HG02870 (cell line): ENCODE results near the gene SNTG2.

ENCODE experiments used
- ATAC-seq: cut with Tn5 transposase; IDR thresholded peaks from one replicate; pipeline ENCODE4 v1.9.1; 2021; ENCODE audit warnings: mild to moderate bottlenecking, moderate library complexity; ENCODE audit not compliant: unreplicated experiment

The SNTG2 gene

DNA sequence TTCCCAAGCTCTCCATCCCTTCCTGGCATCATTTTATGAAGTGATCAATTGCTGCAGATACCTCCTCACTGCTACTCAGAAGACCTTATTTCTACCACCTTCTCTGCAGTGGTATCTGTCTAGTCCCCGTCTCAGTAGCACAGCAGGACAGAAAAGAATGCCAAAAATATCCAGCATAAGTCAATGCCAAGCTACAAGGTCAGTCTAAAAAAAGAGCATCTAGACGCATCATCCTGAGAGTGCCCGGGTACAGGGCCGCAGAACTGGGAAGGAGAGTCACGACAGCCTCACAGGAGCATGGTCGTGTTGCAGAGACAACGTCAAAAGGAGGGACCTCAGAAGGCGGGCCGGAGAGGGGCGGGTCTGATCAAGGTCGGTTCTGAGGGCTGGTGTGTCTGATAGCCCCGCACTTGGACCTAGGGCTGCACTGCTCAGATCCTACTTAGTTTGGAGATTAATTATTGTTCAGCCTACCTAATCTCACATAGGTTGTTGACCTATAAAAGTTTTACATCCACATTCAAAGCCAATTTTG is 24.3 kb upstream of the SNTG2 start:
- no peak for ATAC-seq

DNA sequence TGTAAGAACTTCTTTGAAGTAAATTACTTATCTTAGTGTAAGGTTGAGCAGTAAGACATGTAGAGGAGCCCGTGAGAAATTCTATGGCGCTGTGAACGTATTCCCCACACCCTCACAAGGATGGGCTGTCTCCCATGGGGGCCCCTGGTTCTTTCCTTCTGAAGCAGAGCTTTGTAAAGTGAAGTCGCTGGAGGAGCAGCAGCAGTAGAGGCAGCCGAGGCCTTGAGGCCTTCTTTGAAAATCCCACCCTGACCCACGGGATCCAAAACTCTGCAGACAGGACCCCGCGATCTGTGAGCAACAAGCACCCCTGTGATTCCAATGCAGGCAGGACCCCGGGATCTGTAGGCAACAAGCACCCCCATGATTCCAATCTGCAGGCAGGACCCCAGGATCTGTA is 23.8 kb upstream of the SNTG2 start:
- no peak for ATAC-seq

DNA sequence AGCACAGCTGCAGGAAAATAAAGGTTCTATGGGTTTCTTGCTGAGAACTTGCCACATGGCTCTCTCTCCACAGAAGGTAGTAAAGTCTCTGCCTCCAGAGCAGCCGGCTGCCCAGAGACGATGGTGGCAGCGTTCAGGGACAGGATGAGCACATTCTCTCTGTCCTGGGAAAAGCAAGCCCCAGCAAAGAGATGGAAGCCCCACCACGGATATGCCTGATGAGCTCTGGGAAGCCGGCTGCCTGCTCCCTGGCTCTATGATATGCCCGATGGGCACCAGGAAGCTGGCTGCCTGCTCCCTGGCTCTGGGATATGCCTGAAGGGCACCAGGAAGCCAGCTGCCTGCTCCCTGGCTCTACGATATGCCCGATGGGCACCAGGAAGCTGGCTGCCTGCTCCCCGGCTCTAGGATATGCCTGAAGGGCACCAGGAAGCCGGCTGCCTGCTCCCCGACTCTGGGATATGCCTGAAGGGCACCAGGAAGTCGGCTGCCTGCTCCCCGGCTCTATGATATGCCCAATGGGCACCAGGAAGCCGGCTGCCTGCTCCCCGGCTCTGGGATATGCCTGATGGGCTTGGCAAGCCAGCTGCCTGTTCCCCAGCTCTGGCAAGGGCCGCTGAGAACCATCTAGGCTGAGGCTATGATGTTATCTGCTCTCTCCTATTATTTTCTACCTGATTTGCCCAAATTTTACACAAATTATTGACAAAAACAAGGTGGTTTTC is 21.5 kb upstream of the SNTG2 start:
- no peak for ATAC-seq

DNA sequence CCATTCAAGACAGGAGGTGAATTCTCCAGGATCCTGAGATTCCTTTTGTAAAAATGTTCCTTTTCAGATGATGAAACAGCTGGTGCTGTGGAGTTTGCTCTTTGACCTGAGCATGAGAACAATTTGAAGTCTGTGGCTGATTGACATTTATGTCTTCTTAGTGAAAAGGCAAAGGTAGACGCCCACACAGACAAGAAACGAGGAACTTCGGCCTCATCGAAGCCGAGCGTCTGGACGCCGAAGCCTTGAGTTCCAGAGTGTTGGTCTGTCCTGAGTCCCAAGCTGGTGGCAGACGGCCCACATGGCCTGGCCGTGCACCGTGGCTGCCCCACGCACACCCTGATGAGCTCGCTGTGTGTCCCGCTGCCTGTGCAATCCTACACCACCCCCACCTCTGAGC is 20.7 kb upstream of the SNTG2 start:
- ATAC-seq = no peak

DNA sequence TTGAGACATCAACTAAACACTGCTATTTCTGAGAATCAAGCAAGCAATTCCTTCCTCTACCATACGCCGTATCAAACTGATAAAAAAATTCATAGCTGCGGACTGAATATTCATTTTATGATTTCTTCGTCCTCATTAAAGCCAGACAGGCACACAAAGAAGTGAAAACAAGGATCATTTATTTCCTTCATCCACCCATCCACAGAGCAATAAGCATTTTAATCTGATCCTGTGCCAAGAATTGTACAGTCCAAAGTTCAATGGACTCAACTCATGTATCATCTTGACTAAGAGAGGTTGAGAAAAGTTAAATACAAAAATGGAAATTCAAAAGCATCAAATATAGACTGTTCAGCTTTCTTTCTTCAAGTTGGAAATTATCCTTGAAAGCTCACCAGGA is 19.7 kb upstream of the SNTG2 start:
- ATAC-seq = no peak

DNA sequence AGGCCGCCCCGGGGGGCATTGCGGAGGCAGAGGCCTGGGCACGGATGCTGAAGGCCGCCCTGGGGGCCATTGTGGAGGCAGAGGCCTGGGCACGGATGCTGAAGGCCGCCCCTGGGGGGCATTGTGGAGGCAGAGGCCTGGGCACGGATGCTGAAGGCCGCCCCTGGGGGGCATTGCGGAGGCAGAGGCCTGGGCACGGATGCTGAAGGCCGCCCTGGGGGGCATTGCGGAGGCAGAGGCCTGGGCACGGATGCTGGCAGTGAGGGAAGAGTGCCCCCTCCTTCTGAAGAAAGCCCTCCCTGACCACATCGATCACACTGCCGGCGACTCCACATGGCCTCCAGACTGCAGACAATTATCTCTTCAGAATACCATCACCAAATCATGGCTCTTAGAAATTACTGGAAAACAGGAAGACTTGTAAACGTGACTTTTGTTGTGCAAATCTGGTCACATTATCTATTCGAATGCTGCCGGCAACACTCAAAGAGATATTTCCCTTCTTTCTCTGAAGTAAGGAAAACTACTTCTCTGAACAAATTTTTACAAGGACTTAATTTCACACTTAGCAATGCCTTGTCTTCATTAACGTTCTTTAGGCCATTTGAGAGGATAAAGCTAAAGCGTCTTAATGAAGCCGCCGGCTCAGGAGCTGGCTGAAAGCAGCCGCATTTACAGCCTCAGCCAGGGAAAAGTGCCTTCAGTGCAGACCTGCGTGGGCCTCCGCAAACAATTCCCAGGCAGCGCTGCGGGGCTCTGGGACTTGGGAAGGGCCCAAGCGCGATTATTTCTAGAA is 18.1 kb upstream of the SNTG2 start:
- no peak for ATAC-seq

DNA sequence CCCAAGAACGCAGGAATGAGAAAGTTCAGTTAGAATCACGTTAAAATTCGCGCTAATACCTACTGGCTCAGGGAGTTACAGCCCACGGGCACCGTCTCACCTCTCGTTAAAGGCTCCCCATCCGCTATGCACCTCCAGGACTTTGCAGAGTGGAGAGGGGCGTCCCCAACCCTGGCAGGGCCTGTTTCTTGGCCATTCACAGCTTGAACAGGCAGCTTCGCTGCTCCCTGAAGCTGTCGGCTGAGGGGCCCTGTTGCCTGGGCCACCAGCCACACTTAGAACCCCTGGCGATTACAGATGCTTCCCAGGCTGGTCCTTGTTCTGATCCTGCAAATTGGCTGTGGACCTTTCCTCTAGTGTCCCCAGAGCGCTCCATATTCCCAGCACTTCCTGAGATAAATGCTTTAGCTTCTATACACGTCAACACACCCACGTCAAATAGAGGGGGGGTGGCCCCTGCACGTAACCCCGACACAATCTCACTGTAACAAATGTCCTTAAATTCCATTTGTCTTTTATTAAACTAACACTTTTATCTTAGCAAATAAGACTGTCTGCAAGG is 16.8 kb upstream of the SNTG2 start:
- no peak for ATAC-seq

DNA sequence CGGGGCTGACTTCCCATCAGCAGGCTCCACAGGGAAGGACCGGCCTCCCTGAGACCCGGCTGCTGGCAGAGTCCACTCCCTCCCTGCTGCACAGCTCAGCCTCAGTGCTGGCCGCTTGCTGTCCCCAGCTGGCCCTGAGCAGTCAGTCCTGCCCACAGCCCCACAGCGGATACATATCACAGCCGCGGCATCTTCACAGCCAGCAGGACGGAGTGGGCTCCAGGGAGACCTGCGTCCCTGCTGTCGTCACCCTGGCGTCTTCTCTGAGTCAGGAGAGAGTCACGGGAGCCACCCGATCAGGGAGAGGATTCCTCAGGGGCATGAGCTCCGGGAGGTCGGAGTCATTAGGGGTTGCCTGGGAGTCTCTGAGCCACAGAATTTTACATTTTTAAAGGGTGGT is 13.1 kb upstream of the SNTG2 start:
- ATAC-seq = no peak

DNA sequence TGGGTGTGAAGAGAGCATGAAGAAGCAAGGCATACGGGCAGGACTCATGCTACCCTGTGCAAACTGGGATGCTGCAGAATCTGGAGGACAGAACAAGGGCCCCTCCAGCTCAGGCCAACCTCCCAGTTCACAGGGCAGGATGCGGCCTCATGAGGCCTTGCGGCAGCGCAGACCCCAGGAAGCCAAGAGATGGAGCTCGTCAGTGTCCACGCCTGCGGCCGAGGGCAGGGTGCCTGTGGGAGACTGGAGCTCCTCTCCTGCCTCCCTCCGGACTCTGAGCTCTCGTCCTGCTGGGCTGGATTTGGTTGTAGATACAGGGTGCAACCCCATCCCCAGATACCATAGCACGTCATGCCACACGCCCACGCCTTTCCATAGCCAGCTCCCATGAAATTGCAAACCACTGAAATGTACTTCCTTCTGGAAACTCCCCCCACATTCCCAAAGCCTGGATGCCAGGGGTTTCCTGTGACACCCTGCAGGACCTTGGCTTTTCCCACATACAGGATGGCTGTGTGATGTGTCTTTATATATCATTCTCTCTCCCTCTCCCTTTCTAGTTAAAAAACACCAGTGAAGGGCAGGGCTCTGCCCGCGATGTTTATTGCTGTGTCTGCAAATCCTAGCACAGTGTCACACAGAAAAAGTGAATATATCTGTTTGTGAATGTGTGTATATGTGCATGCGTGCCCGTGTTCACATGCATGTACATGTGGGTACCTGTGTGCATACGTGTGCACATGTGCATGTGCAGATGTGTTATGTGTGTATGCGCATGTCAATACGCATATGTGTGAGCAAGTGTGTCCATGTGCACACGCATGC is 12.3 kb upstream of the SNTG2 start:
- no peak for ATAC-seq

DNA sequence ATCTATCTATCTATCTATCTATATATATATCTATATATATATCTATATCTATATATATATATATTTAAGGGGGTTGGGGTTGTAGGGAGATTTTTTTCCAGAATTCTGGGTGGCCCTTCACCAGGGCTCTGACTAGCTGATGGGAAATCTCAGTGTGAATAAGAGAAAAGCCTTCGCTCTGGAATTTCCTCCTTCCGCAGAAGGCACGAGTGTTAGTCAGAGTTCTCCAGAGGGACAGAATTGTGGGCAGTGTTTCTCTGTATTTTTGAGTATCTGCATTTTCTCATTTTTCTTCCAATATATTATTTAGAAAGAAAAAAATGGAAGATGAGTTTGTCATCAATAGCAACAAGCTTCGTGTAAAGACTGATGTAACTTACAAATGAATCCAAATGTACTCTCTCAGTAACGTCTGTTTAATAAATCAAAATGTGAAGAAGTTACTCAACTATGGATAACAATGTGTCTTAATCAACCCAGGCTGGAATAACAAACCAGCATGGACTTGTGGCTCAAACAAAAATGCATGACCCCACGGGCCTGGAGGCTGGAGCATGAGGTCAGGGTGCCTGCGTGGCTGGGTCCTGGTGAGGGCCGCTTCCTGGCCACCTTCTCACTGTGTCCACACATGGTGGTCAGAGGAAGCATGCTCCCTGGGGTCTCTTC is 10.6 kb upstream of the SNTG2 start:
- no peak for ATAC-seq

DNA sequence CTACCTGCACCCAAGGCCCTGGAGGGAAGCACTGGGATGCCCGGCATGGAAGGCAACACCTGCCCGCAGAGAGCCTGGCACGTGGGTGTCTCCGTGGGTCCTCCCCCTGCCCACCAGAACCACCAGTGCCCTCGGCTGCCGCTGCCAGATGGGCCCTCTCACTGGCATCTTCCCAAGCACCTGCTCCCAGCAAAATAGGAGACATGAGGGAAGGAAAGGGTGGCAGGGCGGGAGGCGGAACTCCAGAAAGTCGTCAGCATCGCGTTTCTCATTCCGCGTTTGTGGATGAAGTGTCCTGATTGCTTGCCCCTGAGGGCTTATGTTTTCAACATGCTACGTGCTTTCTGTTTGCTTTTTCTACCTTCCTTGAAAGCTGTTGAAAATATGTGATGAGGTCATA is 8.8 kb upstream of the SNTG2 start:
- ATAC-seq = no peak

DNA sequence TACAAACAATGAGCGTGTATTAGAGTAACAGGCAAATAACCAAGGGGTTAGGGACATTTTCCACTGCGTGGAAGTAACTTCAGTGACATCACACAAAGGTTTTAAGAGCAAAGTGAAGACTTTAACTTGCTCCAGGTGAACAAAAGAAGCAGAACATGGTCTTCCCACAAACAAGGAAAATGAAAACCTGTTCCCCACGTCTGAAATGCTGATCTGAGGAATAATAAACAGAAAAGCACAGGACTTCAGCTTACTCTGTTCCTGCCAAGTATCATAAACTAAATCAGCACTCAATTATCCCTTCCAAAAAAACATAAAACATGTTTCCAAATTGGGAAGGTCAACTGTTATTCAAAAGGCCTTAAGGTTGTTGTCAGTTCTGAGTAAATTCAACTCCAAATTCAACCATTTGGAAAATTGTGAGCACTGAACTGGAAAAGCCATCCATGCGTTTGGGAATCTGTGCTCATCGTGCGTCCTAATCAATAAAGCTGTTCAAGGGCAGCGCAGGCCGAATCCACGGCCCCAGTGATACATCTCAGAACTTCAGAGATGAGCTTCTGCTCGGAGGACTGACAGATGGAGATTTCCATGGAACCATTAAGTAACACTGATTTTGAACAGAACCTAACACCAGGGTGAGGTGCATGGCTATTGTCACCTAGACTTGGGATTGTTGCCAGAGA is 7.7 kb upstream of the SNTG2 start:
- no peak for ATAC-seq

DNA sequence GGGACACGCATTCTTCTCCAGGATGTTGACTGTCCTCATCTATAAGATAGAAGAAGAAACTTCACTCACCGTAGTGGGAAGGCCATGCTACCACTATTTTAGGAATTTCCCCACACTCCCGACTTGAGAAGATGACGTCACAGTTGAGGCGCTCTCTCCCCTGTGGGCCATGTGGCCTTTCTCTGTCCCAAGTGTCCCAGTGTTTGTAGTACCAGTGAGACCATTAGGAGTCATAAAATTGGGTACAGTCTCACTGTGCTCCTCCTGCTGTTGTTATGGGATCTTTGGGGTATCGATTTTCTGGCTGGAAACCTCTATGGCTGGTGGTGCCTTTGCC is 7.2 kb upstream of the SNTG2 start:
- ATAC-seq = no peak

DNA sequence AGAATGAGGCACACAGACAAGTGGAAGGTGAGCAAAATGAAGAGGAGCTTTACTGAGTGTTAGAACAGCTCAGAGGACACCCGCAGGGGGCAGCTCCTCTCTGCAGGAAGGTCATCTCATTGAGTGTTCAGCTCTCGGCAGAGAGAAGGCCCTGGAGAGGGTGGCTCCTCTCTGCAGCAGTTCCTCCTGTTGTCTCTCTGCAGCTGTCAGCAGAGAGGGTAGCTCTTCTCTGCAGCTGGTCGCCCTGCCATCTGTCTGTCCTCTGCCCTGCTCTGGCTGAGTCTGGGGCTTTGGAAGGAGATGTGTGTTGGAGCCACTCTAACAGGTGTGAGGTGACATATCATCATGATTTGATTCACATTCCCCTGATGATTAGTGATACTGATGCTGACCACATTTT is 6.8 kb upstream of the SNTG2 start:
- no peak for ATAC-seq

DNA sequence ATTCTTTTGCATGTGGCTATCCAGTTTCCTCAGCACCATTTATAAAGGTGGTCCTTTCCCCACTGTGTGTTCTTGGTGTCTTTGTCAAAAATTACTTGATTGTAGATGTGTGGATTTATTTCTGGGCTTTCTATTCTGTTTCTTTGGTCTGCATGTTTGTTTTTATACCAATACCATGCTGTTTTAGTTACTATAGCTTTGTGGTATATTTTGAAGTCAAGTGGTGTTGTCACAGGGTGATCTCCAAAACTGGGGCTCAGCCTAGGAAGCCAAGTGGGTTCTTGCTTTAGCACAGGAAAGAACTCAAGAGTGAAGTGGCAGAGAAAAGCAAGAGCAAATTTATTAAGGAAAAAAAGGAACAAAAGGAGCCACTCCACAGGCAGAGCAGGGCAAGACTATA is 6.0 kb upstream of the SNTG2 start:
- no peak for ATAC-seq

DNA sequence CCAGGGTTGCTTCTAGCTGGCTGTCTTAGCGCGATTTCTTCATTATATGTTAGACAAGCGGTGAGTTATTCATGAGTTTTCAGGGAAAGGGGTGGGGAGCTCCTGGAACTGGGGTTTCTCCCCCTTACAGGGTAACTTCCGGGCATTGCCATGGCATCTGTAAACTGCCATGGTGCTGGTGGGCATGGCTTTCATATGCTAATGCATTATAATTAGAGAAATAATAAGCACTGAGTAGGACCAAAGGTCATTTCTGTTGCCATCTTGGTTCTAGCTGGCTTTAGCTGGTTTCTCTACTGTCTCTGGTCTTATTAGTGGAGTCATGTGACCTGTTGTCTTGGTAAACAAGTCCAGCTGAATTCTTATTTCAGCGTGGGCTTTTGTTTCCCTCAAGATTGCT is 5.5 kb upstream of the SNTG2 start:
- ATAC-seq = no peak

DNA sequence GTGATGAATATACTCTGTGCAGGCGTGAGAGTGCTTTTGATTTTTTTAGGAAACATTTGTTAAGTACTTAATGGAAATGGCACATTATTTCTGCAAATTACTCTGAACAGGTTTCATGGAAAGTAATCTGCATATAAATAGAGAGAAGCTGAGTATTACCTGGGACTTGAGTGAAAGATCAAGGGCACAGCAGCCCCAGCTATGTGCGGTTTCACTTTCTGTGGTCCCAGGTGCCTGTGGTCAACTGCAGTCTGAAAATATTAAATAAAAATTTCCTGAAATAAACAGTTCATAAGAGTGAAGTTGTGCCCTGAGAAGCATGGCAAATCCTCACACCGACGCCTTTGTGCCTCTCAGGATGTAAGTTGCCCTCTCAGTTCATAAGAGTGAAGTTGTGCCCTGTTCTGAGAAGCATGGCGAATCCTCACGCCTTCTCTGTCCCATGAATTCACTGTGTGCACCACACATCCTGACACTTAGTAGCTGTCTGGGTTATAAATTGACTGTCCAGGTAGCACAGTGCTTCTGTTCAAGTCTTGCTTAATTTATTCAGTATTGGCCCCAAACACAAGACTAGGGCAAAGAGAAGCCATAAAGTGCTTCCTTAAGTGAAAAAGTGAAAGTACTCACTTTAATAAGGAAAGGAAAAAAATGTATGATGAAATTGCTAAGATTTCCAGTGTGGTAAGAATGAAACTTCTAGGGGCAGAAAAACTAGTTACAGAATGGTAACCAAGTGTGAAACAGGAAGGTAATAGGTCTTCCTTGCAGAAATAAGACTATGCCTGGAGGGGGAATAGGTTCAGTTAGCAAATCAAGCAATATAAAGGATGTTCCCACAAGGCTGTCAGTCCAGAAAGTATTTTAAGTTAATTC is 4.3 kb upstream of the SNTG2 start:
- peak; percentile 41 for ATAC-seq

DNA sequence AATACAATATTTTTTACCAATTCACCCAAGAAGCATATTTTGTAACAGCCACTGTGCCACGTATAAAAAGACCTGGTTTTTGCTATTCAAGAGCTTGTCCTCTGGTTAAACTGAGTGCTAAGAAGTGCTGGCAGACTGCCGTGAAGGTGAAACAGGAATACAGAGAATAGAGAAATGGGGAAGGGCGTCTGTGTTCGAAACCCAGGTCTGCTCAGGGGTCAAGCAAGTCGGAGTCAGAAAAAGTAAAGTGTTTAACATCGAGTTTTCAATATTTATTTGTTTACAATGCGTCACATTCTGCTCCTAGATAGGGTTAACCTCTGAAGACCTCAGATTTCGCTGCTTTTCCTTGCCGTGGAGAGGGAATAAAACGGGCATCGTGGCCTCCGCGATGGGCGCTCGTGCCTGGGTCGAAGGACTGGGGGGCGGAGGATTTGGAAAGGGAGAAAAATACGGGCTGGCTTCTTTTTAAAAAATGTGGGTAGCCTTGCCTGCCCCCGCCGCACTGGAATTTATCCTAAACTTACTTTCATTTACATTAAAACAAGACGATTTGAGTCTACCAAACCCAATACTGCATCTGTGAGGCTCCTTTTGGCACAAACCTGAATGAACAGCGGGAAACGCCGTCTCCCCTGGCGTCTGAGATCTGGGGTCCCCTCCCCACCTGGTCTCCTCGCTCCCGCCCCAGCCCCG is 1.1 kb upstream of the SNTG2 start:
- no peak for ATAC-seq
